Cerebellar cortex (tissue), 1 donor: ENCODE data around the gene NRP1.

Experiments used
- DNase-seq: peaks from one replicate; pipeline ENCODE4 v3.0.0-alpha.2; 2015; ENCODE audit warnings: low spot score

NRP1 gene

DNA sequence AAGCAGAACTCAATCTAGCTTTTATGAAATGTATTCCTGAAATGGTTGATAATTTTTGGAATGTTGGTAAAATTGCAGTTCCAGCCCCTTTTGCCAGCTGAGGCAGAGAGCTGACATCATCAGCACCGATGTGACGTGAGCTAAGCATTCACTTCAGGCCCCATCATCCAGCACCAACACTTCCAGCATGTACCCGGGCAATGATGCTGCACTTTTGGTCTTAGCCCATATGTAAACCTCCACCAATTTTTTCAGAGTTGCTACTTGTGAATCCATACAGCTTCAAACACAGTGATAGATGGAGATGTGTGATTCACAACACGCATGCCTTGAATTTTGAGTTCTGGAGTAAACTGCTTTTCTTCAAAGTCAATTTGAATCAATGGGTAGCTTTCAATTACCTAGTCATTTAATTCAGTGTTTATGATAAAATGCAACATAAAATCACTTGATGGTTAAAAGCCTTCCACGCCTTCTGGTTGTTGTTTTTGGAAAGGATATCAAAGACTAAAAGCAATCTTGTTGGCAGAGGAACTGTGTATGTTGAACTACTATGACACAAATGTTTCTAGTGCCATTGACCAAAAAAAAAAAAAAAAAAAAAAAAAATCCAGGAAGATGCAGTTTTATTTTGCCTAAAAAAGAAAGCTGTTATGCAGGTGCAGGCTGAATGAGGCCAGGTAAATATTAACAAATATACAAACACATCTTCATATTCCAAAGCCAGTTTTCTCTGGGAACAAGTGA is 73.9 kb downstream of the NRP1 start:
- DNase-seq, result no peak

- DNase-seq, result no peak
Measured at GRCh38 chr10:33258967-33259366, 75.5 kb downstream of the NRP1 start.

- no peak for DNase-seq
Measured at GRCh38 chr10:33257439-33258080, 76.9 kb downstream of the NRP1 start.

GRCh38 chr10:33256458-33256857 is 78.0 kb downstream of the NRP1 start:
- DNase-seq, result no peak

- no peak for DNase-seq
Measured at GRCh38 chr10:33254556-33255160, 79.8 kb downstream of the NRP1 start.

GRCh38 chr10:33253411-33253810 is 81.1 kb downstream of the NRP1 start:
- DNase-seq, result no peak

DNA sequence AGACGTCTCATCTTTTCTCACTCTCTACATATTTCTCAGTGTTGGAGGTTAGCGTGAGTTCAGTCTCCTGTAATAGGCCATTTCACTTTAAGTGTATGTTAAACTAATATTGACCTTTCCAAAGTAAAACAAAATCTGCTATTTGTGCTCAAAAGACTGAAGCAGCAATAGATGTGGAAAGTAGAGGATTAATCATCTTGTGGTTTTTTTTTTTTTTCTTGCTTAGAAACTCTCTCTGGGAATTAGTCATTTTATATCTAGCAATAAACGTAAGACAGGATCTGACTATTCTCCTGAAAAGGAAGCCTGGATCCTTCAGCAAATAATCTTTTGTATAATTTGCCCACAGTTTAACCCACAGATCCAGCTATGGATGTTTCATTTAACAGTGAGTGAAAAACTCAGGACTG is 81.7 kb downstream of the NRP1 start:
- DNase-seq, result no peak

DNA sequence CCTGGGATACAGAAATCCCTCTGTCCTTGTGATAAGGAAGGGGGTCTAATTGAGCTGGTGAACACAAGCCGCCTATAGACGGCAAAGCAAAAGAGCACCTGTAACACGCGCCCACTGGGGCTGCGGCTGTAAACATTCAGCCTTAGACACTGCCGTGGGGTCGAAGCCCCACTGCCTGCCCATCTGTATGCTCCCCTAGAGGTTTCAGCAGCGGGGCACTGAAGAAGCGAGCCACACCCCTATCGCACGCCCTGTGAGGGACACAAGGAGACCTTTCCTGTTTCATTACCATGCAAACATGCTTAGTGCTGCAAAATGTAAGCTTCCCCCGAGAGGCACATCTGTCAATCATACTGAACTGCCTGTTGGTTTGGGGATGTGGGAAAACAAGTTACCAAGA is 82.1 kb downstream of the NRP1 start:
- DNase-seq, result no peak

- DNase-seq, result no peak
Measured at GRCh38 chr10:33249659-33250345, 84.7 kb downstream of the NRP1 start.

- DNase-seq, result no peak
Measured at GRCh38 chr10:33249137-33249536, 85.3 kb downstream of the NRP1 start.

DNA sequence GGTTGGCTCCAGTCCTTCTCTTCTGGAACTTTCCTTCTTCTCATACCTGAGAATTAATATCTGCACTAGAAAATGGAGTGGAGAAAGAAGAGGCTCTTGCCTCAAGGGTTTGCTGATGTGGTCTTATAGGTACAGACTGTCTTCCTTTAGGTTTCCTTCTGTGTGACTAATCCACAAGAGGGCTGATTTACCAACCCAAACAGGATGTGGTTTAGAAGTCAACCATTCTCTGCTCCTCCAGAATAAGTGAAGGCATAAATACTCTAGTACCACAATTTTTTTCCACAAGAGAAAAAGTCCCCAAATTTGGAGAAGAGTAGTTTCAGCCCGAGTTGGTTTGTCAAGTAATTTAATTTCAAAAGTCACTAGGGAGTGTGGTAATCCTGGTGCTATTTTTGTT is 85.8 kb downstream of the NRP1 start:
- DNase-seq, result no peak

DNA sequence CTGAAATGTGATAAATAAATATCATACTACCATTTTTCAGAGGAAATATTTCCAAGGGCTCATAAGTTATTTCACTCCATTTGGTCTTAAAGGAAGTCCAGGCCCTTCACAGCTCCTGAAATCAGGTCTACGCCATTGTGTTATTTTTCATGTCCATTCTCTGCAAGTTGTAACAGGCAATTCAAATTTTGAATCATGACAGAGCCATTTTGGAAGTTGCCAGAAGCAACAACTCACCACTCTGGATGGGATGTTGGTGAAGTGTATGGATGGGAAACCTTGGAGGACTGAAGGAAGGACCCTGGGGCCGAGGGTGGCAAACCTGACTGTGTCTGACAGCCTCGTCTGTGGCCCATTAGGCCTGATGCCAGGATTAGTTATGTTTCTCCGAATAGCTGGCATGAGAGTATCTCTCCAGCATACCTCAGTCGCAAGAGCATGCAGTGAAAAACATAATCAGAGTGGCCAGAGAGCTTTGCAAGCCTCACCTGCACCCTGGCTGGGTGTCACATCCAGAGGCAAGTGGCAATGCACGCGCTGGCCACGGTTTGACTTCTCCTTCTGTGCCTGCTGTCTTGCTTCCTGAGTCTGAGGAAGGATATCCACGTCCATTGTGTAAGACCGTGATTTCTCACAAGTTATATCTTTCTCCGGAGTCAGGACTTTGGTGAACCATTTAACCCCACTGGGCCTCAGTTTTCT is 87.1 kb downstream of the NRP1 start:
- DNase-seq, result no peak

DNA sequence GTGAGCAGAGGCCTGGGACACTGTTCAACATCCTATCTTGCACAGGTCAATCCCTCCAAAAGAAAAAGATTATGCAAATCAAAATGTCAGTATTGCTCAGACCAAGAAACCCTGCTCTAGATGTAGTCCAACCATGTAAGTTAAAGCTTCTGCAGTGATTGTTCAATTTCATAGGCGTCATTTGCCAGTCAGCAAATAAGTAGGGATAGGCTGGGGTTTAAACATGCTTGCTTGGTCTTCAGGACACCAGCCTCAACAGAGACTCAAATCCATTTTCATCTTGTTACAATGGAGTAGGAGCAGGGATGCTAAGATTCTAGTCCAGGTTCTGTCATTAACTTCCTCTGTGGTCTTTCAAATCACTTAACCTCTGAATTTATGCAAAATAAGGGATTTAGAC is 89.1 kb downstream of the NRP1 start:
- DNase-seq, result no peak

DNA sequence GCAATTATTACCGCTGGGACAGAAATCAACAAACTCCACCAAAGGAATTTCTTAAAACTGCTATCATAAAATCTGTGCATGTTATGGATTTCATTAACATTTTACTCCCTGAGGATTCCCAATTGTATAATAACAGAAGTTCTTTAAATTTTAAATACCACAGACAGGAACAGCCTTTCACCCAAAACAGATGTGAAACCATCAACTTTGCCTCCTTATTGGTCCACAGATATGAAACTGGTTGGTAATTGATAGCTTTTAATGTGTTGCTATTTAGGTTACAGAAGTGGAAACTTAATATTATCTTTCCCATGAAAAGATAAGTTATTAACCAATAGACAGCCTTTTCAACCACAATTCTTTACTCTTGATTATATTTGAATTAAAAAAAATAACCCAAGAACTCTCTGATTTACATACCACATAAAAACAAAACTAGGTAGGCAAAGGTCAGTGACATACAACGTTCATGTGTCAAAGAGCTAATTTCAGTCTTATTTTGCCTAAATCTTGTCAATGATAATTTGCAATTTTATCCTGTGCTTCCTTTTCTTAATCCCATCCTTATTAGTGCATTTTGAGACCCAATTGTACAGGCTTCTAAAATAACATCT is 90.0 kb downstream of the NRP1 start:
- no peak for DNase-seq

DNA sequence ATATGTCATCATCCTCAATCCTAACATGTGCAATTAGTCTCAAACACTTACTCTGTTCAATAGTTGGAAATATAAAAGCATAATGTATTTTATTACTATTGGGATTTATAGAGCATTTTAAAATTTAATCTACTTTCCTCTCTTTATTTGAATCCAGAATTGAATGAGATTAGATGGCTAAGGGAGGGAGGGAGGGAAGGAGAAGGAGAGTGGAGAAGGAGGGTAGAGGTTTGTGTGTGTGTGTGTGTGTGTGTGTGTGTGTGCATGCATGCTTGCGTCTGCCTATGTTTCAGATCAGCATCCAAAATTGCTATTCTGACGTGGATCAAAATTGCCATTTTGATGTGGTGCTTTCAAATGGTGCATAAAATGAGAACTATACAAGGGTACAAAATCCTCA is 90.8 kb downstream of the NRP1 start:
- DNase-seq, result no peak

DNA sequence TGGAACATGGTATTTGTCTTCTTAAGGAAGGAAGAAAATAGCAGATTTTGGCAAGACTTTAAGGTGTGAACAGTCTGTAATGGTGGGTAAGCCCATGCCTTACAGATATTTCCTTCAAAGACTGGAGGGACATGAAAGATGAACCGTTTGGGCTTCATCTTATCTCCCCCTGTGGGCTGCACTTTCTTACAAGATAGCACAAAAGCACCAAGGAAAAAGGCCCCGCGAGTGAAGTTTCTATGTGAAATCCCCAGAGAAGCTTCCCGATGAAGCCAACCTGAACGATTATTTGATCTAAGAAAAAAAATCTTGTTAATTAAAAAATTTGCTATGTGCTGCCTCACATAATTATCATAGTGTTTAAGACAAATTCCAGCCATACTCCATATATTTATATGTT is 91.5 kb downstream of the NRP1 start:
- no peak for DNase-seq

GRCh38 chr10:33241351-33241750 is 93.1 kb downstream of the NRP1 start:
- DNase-seq, result no peak

- DNase-seq, result no peak
Measured at GRCh38 chr10:33240931-33241330, 93.5 kb downstream of the NRP1 start.

DNA sequence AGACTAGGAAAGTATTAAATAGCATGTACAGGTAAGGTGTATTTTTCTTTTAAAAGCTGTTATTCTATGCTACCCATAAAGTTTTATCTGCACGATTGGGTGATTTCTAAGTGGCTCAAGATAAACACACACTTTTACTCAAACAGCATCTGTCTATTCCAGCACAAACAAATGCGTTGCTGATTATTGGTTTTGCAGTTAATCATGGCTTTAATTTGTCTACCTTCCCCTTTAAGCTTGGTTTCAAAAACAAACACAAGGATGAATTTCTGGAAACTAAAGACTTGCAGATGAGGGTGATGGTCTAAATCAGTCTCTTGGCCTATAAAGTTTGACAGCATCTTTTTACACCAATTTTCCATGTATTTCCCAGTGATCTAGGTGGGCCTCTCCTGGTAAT is 94.2 kb downstream of the NRP1 start:
- DNase-seq, result no peak

GRCh38 chr10:33239257-33239656 is 95.2 kb downstream of the NRP1 start:
- no peak for DNase-seq

- no peak for DNase-seq
Measured at GRCh38 chr10:33238643-33239042, 95.8 kb downstream of the NRP1 start.
